Liver (tissue), 9 donors: ENCODE data around the gene RHOT1. TPM values are rescaled to one million over a fixed set of nuclear protein-coding genes. Genes with fewer than 3 reads are reported as not detected.

ENCODE experiments used
- DNase-seq: peaks from one replicate; pipeline ENCODE4 v3.0.0-alpha.2; 2017; ENCODE audit warnings: low spot score
- H3K27ac ChIP-seq, 2 donors: one replicate each; pipeline ENCODE4 v1.7.0; 2013; ENCODE audit warnings: inconsistent platforms in 2 of 2, low read length in 2 of 2, control low read depth in 1 of 2, low read depth in 1 of 2, mild to moderate bottlenecking in 1 of 2
- H3K27me3 ChIP-seq, 4 donors: one replicate each; pipeline versions ENCODE4 v1.6.1 to v1.7.0; 2013; ENCODE audit warnings: low read length in 3 of 4, inconsistent platforms in 1 of 4, mild to moderate bottlenecking in 1 of 4, moderate library complexity in 1 of 4; ENCODE audit not compliant: control insufficient read depth in 4 of 4, insufficient read depth in 4 of 4
- H3K36me3 ChIP-seq, 4 donors: one replicate each; pipeline versions ENCODE4 v1.6.1 to v1.7.0; 2013; ENCODE audit warnings: low read length in 3 of 4, mild to moderate bottlenecking in 3 of 4, low read depth in 1 of 4, moderate library complexity in 1 of 4; ENCODE audit not compliant: control insufficient read depth in 4 of 4, insufficient read depth in 3 of 4
- H3K4me1 ChIP-seq, 4 donors: one replicate each; pipeline versions ENCODE4 v1.6.1 to v1.7.0; 2013; ENCODE audit warnings: low read length in 3 of 4, mild to moderate bottlenecking in 3 of 4, moderate library complexity in 1 of 4; ENCODE audit not compliant: control insufficient read depth in 4 of 4, insufficient read depth in 4 of 4
- H3K4me3 ChIP-seq, 3 donors: one replicate each; pipeline versions ENCODE4 v1.6.1 to v1.7.0; 2013; ENCODE audit warnings: low read length in 3 of 3, control low read depth in 1 of 3, low read depth in 1 of 3, mild to moderate bottlenecking in 1 of 3
- H3K9ac ChIP-seq, 2 donors: one replicate each; pipeline ENCODE4 v1.7.0; 2013; ENCODE audit warnings: low read length in 2 of 2, mild to moderate bottlenecking in 2 of 2, moderate library complexity in 2 of 2, control low read depth in 1 of 2, low read depth in 1 of 2
- H3K9me3 ChIP-seq, 4 donors: one replicate each; pipeline versions ENCODE4 v1.6.1 to v1.7.0; 2013; ENCODE audit warnings: low read length in 3 of 4; ENCODE audit not compliant: control insufficient read depth in 4 of 4
- ATF3 ChIP-seq: IDR thresholded peaks from 2 replicates; pipeline ENCODE4 v1.6.1; 2016; ENCODE audit warnings: antibody characterized with exemption
- CTCF ChIP-seq: fragments of 150-350 bp; IDR thresholded peaks from 2 replicates; pipeline ENCODE4 v1.5.1; 2017; ENCODE audit warnings: improper control_type of control experiment, low read depth, low read length; ENCODE audit not compliant: missing input control
- FOXA1 ChIP-seq: IDR thresholded peaks from 2 replicates; pipeline ENCODE4 v1.6.1; 2016; ENCODE audit warnings: antibody characterized with exemption
- FOXA2 ChIP-seq: IDR thresholded peaks from 2 replicates; pipeline ENCODE4 v1.6.1; 2016; ENCODE audit warnings: antibody characterized with exemption
- GABPA ChIP-seq, 2 donors: IDR thresholded peaks in 1 of 2; conservative IDR thresholded peaks in 1 of 2; 2 replicates each; pipeline ENCODE4 v1.6.1; 2016; ENCODE audit warnings: antibody characterized with exemption in 2 of 2, mild to moderate bottlenecking in 1 of 2, moderate library complexity in 1 of 2
- HNF4A ChIP-seq, 2 donors: conservative IDR thresholded peaks; 2 replicates each; pipeline ENCODE4 v1.6.1; 2016; ENCODE audit warnings: antibody characterized with exemption in 2 of 2, mild to moderate bottlenecking in 2 of 2
- HNF4G ChIP-seq: IDR thresholded peaks from 2 replicates; pipeline ENCODE4 v1.6.1; 2016; ENCODE audit warnings: antibody characterized with exemption
- JUND ChIP-seq, 2 donors: IDR thresholded peaks; 2 replicates each; pipeline ENCODE4 v1.6.1; 2016; ENCODE audit warnings: antibody characterized with exemption in 2 of 2
- MAX ChIP-seq: IDR thresholded peaks from 2 replicates; pipeline ENCODE4 v1.6.1; 2016; ENCODE audit warnings: antibody characterized with exemption
- NR2F2 ChIP-seq: IDR thresholded peaks from 2 replicates; pipeline ENCODE4 v1.6.1; 2016; ENCODE audit warnings: antibody characterized with exemption
- RAD21 ChIP-seq, 2 donors: IDR thresholded peaks; 2 replicates each; pipeline ENCODE4 v1.6.1; 2016; ENCODE audit warnings: antibody characterized with exemption in 2 of 2, mild to moderate bottlenecking in 2 of 2
- REST ChIP-seq: IDR thresholded peaks from 2 replicates; pipeline ENCODE4 v1.6.1; 2016; ENCODE audit warnings: antibody characterized with exemption, mild to moderate bottlenecking
- RXRA ChIP-seq, 2 donors: IDR thresholded peaks; 2 replicates each; pipeline ENCODE4 v1.6.1; 2017 to 2018; ENCODE audit warnings: antibody characterized with exemption in 2 of 2, mild to moderate bottlenecking in 1 of 2
- SP1 ChIP-seq: IDR thresholded peaks from 2 replicates; pipeline ENCODE4 v1.6.1; 2018; ENCODE audit warnings: antibody characterized with exemption, mild to moderate bottlenecking
- TAF1 ChIP-seq: conservative IDR thresholded peaks from 2 replicates; pipeline ENCODE4 v1.6.1; 2016; ENCODE audit warnings: antibody characterized with exemption, mild to moderate bottlenecking
- YY1 ChIP-seq: IDR thresholded peaks from 2 replicates; pipeline ENCODE4 v1.6.1; 2016; ENCODE audit warnings: antibody characterized with exemption, mild to moderate bottlenecking
- ZBTB33 ChIP-seq: IDR thresholded peaks from 2 replicates; pipeline ENCODE4 v1.6.1; 2016; ENCODE audit warnings: antibody characterized with exemption
- WGBS: extraction: QIAGEN DNeasy Blood & Tissue Kit; methylation state at CpG from one replicate; pipeline ENCODE4 v1.1.7; 2013; 5-methylcytosine and 5-hydroxymethylcytosine counted together
- polyA plus RNA-seq, 2 donors: library from polyadenylated mRNA; stranded (reverse) in 1 of 2; unstranded in 1 of 2; fragments of 200-250 nt in 1 of 2; fragments of >200 nt in 1 of 2; fragmentation: Nextera tagmentation in 1 of 2; extraction: Ambion mirVana in 1 of 2; gene quantifications; one replicate each; pipeline versions ENCODE4 v1.2.1 to v1.2.3, GENCODE V29; 2013 to 2015
- total RNA-seq, 2 donors: library from RNA; depleted of rRNA; stranded (reverse); fragments of >200 nt; gene quantifications; one replicate each; pipeline ENCODE4 v1.2.3, GENCODE V29; 2014
- donor health status: healthy.
- donor health status: healthy.
- donor health status: healthy.
- donor health status: healthy.
- donor health status: healthy.

RHOT1 gene
- total and polyA plus RNA-seq, 4 donors = 8.1 to 43.4 (median 17.1) TPM

- Histone ChIP-seq H3K36me3 (no peaks in the 10 kb centered on the region), H3K27ac (peak overlapping the region; percentile 75 to 93), H3K9me3 (no peaks in the 10 kb centered on the region), H3K27me3 (no peaks in the 10 kb centered on the region), H3K4me3 (peak overlapping the region; percentile 49 to 95 (median 75)), H3K9ac (peak overlapping the region; percentile 76 to 92), H3K4me1 (peaks cover 4 to 34% (median 23%) of the 10 kb centered on the region in 4 donors)
- DNase-seq = no peak
- no peak for TF ChIP-seq NR2F2
- TF ChIP-seq HNF4G = no peak
- TF ChIP-seq FOXA1 = no peak
- no peak for TF ChIP-seq ZBTB33
- 26% methylated on average over 3 of the region's 3 CpGs for WGBS
Measured at GRCh38 chr17:32141258-32141657, 1.0 kb upstream of the RHOT1 start.

- WGBS = 18% methylated on average over 12 of the region's 12 CpGs
- peak overlapping the region; percentile 49 to 95 (median 75) for H3K4me3 ChIP-seq
- no peaks in the 10 kb centered on the region for H3K9me3 ChIP-seq
- no peaks in the 10 kb centered on the region for H3K27me3 ChIP-seq
- H3K36me3 ChIP-seq = no peaks in the 10 kb centered on the region
- H3K9ac ChIP-seq = peak overlapping the region; percentile 76 to 92
- peaks cover 4 to 34% (median 23%) of the 10 kb centered on the region in 4 donors for H3K4me1 ChIP-seq
- DNase-seq = no peak
- TF ChIP-seq ZBTB33 (no peak), REST (no peak), HNF4G (no peak), GABPA (IDR thresholded peaks at IDR 0.05 in 1 of 2, conservative IDR thresholded peaks at IDR 0.05 in 1 of 2) (no peak), MAX (no peak), HNF4A (conservative IDR thresholded peaks at IDR 0.05) (no peak), SP1 (no peak), RAD21 (IDR thresholded peaks at IDR 0.05) (no peak), JUND (IDR thresholded peaks at IDR 0.05) (no peak), YY1 (no peak), FOXA2 (no peak), ATF3 (no peak), RXRA (IDR thresholded peaks at IDR 0.05) (no peak), TAF1 (no peak), NR2F2 (no peak), CTCF (no peak)
- H3K27ac ChIP-seq = peak overlapping the region; percentile 75 to 93
Measured at GRCh38 chr17:32141679-32142037, 644 bp upstream of the RHOT1 start.
